ENCODE measurements around the gene DNASE1L2.

The DNASE1L2 gene, protein sequence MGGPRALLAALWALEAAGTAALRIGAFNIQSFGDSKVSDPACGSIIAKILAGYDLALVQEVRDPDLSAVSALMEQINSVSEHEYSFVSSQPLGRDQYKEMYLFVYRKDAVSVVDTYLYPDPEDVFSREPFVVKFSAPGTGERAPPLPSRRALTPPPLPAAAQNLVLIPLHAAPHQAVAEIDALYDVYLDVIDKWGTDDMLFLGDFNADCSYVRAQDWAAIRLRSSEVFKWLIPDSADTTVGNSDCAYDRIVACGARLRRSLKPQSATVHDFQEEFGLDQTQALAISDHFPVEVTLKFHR

DNA sequence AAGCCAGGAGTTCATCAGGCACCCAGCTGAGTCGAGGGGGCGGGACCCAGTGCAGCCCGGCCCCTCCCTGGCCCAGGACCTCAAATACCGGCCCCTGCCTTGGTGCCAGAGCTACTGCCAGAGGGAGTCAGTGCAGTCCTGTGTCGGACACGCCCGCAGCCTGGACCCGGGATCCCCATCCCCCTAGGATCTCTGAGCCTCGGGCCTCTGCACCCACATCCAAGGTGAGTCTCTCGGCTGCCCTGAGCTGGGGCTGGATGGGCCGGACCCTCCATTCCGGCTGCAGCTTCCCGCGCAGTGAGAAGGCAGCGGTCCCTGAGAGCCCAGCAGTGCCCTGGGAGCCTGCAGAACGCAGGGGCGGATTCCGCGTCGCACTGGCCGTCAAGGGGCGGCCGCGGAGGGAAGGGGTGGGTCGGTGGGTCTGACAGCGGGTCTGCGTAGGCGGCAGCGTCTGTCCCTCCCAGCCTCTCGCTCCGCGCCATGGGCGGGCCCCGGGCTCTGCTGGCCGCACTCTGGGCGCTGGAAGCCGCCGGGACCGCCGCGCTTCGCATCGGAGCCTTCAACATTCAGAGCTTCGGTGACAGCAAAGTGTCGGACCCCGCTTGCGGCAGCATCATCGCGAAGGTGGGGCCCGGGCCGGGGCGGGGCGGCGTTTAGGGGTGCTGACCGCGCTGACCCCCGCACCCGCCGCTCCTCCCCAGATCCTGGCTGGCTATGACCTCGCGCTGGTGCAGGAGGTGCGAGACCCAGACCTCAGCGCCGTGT lies at the start of gene DNASE1L2:
Gene DNASE1L2, plus strand, starts transcription at position 108 of the 765 bp plus-strand sequence. Its CDS starts 373 bp downstream, at position 481.
- H3K4me1 Mint-ChIP-seq, result peaks cover 5% of the 10 kb centered on the region
- H3K9me3 Mint-ChIP-seq, result no peaks in the 10 kb centered on the region
- peak within 1 kb of the TSS in 1 of 2 donors; percentile 67 for H3K27ac Mint-ChIP-seq
- ATAC-seq, result peak; percentile 29
- DNase-seq, result no peak
- H3K4me3 Mint-ChIP-seq, result no peak within 1 kb of the TSS
- H3K27me3 Mint-ChIP-seq, result peaks cover 28% of the 10 kb centered on the region

DNA sequence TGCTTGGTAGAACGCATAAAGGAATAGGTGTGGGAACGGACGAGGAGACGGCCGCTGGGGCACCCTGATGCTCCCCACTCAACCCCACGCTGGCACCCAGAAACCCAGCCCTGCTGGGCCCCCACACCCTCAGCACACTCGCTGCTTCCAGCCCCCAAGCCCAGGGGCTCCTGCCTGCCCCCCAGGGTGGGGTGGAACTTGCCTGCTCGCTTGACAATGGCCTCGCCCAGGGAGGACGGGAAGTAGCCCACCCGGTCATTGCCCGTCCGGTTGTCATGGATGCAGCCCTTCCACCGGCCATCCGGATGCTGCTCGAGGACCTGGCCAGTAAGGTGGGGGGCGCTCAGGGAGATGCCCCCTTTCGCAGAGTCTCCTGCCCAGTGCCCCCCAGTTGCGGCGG lies 49.7 kb upstream of the DNASE1L2 start:
- Mint-ChIP-seq H3K27me3 (no peaks in the 10 kb centered on the region), H3K4me1 (no peaks in the 10 kb centered on the region), H3K4me3 (no peak overlapping the region), H3K27ac (no peak overlapping the region), H3K9me3 (no peaks in the 10 kb centered on the region)
- ATAC-seq (no peak), DNase-seq (no peak)

DNA sequence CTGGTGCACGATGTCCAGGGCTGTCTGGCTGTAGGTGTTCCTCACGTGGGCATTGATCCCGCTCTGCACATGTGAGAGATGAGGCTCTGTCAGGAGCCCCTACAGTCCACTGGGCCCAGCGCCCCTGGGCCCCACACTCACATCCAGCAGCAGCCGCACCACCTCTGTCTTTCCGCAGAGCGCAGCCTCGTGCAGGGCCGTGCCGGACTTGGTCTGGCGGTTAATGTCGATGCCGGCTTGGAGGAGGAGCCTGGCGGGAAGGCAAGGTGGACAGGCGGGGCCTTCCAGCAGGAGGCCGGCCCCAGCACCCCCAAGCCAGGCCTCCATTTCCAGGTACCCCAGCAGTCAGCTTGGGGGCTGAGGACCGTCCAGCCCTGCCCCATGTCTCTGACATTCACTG lies 49.0 kb upstream of the DNASE1L2 start:
- Mint-ChIP-seq H3K9me3 (no peaks in the 10 kb centered on the region), H3K4me3 (no peak overlapping the region), H3K27me3 (no peaks in the 10 kb centered on the region), H3K27ac (no peak overlapping the region), H3K4me1 (no peaks in the 10 kb centered on the region)
- DNase-seq (no peak), ATAC-seq (no peak)

DNA sequence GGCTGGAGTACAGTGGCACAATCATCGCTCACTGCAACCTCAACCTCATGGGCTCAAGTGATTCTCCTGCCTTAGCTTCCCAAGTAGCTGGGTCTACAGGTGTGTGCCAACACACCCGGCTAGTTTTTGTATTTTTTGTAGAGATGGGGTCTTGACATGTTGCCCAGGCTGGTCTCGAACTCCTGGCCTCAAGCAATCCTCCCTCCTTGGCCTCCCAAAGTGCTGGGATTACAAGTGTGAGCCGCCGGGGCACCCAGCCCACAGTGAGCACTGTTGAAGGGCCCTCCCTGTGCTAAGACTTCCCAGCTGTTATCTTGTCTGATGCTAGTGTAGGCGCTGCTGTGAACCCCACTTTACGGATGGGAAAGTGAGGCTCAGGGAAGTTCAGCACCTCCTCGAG lies 47.8 kb upstream of the DNASE1L2 start:
- H3K27ac Mint-ChIP-seq, result no peak overlapping the region
- no peaks in the 10 kb centered on the region for H3K27me3 Mint-ChIP-seq
- ATAC-seq (no peak), DNase-seq (no peak)
- no peaks in the 10 kb centered on the region for H3K9me3 Mint-ChIP-seq
- H3K4me1 Mint-ChIP-seq, result no peaks in the 10 kb centered on the region
- H3K4me3 Mint-ChIP-seq, result no peak overlapping the region

DNA sequence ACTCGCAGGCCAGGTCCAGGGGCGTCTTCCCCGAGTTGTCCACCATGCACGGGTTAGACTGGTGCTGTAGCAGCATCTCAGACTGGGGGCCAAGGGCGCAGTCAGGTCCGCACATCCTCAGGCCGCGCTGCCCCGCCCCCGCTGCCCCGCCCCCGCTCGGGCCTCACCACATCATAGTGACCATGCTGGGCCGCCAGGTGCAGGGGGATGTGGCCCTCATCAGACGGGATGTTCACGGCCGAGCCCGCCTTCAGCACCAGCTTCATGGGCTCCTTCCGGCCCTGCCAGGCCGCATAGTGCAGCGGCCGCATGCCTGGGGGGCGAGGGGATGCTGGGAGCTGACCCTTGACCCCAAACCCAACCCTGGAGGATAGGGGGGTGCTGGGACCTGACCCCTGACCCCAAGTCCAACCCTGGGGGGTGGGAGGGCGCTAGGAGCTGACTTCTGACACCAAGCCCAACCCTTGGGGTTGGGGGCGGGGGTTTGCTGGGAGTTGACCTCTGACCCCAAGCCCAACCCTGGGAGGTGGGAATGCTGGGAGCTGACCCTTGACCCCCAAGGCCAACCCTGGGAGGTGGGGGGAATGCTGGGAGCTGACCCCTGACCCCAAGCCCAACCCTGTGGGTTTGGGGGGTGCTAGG lies 46.9 kb upstream of the DNASE1L2 start:
- peaks cover 3% of the 10 kb centered on the region for H3K27me3 Mint-ChIP-seq
- ATAC-seq, result no peak
- H3K9me3 Mint-ChIP-seq, result no peaks in the 10 kb centered on the region
- H3K4me1 Mint-ChIP-seq, result no peaks in the 10 kb centered on the region
- H3K27ac Mint-ChIP-seq, result no peak overlapping the region
- H3K4me3 Mint-ChIP-seq, result no peak overlapping the region
- DNase-seq, result no peak

DNA sequence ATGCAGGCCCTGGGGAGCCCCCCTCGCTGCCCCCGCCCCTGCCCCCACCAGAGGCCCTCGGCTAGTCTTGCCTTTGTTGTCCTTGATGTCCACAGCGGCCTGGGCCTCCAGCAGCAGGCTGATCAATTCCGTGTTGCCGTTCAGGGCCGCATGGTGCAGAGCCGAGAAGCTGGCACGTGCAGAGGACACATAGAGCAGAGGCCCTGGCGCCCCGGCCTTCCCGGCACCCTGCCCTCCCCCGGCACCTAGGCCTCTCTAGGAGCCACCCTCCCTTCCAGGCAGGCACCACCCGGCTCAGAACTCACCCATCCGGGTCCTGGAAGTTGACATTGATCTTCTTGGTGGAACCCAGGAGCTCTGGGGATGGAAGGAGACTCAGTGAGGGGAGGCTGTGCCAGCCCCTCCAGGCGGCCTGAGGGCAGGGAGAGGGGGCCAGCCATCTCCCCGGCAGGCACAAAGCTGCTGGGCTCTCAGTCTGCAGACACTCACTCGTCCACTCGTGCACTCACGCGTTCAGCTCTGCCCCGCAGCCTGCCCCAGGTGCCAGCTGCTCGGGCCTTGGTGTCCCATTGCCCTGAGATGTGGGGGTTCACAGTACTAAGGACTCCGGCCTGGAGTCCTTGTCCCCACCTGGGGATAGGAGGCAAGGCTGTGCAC lies 46.1 kb upstream of the DNASE1L2 start:
- no peak for DNase-seq
- peaks cover 7% of the 10 kb centered on the region for H3K4me1 Mint-ChIP-seq
- ATAC-seq, result no peak
- peaks cover 10% of the 10 kb centered on the region for H3K27me3 Mint-ChIP-seq
- no peak overlapping the region for H3K27ac Mint-ChIP-seq
- no peaks in the 10 kb centered on the region for H3K9me3 Mint-ChIP-seq
- no peak overlapping the region for H3K4me3 Mint-ChIP-seq

DNA sequence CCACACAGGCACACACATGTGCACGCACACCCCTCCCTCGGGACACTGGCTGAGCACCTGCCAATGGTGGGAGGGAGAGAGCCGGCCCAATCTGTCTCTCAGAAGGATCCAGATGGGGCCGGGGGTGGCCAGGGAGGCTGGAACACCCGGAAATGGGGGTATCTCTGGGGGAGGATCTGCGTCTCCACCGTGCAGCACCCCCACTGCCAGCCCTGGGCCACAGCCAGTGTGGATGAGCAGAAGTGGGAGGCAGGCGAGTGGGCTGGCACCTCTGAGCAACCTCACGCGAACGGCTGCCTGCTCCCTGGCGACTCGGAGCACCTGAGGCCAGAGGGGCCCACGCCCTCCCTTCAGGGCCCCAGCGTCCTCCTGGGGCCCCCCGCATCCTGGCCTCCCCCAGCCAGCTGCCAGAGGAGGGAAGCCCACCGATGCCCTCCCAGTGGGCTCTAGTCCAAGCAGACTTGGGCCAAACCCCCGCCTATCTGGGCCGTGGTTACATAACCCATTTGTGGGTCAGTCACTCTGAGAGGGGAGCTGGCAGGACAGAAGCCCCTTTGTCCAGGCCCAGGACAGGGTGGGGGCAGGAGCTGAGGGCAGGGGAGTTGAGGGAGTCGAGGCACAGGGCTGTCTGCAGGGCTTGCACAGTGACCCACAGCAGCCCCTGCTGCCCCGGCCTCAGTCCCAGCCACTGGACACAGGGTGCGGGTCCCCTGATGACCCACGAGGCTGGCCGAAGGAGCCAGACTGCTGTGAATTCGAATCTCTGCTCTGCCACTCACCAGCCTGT lies 45.4 kb upstream of the DNASE1L2 start:
- H3K4me1 Mint-ChIP-seq, result peaks cover 13% of the 10 kb centered on the region

DNA sequence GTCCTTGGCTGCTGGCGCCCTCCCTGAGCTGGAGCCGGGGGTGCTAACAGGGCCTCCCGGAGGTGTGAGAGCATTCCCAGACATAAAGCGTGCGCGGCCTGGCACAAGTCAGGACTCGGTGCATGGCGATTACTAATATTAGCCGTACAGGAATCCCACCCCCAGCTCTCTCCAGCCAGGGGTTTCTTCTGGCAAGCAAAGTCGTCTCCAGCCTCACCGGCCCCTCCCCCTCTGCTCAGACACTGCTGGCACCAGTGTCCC lies 44.9 kb upstream of the DNASE1L2 start:
- no peak for ATAC-seq
- Mint-ChIP-seq H3K27ac (no peak overlapping the region), H3K9me3 (no peaks in the 10 kb centered on the region), H3K27me3 (peaks cover 20% of the 10 kb centered on the region), H3K4me3 (no peak overlapping the region), H3K4me1 (peaks cover 13% of the 10 kb centered on the region)
- DNase-seq, result no peak

More for the DNA sequence above, 45.4 kb upstream of the DNASE1L2 start:
- DNase-seq, result no peak
- H3K27me3 Mint-ChIP-seq, result peaks cover 18% of the 10 kb centered on the region
- ATAC-seq, result no peak
- H3K9me3 Mint-ChIP-seq, result no peaks in the 10 kb centered on the region
- no peak overlapping the region for H3K4me3 Mint-ChIP-seq
- H3K27ac Mint-ChIP-seq, result no peak overlapping the region

DNA sequence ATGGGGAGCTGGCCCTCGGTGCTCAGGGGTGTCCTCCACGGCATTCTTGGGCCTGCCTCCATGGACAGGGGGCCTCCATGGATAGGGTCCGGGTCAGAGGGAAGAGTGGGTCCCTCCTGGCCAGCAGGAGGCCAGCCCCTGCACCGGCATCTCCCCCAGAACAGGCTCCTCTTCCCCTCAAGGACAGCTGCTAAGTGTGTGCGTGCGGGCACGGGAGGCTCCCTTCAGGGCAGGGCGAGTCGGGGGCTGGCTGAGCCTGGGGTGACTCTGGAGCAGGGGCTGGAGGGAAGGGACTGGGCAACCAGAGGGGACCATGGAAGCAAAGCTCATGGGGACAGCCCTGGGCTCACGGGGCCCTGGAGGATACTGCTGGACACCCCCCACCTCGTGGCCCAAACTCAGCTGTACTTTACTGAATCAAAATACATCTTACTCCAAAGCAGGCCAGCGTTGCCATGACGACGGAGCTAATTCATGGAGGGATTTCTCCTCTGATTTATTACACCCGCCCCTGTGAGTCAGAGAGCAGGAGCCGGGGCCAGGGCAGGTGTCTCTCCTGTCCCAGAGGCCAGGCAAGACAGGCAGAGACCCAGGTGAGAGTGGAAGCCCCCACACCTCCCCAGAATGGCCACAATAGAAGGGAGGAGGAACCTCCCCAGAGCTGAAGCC lies 41.9 kb upstream of the DNASE1L2 start:
- Mint-ChIP-seq H3K27me3 (peaks cover 44% of the 10 kb centered on the region), H3K9me3 (no peaks in the 10 kb centered on the region), H3K27ac (no peak overlapping the region), H3K4me1 (peaks cover 13% of the 10 kb centered on the region), H3K4me3 (peak overlapping the region in 1 of 2 donors; percentile 78)
- no peak for ATAC-seq
- DNase-seq, result no peak

DNA sequence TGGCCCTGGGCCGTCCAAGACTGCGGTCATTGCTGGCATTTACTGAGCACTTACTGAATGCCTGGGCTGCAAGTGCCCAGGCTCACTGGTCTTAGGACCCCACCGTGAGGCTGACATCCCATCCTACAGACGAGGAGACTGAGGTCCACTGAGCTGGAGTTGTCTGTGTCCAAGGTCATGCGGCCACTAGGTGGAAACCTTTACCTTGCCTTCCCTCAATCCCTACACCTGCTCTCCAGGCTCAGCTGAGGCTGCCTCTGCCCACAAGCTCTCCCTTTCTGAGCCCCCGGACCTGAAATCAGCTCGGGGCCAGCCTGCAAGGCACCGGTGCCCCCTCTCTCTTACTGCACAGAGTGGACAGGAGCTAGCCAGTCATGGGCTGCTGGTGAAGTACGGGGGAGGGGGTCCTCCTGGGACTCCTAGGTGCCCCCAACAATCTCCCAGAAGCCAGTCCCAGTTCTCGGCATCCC lies 41.4 kb upstream of the DNASE1L2 start:
- peak; percentile 78 for ATAC-seq
- DNase-seq, result peak; percentile 54 to 65
- peak overlapping the region in 1 of 2 donors; percentile 78 for H3K4me3 Mint-ChIP-seq
- H3K27me3 Mint-ChIP-seq, result peaks cover 47% of the 10 kb centered on the region
- no peak overlapping the region for H3K27ac Mint-ChIP-seq
- H3K4me1 Mint-ChIP-seq, result peaks cover 13% of the 10 kb centered on the region
- H3K9me3 Mint-ChIP-seq, result no peaks in the 10 kb centered on the region

DNA sequence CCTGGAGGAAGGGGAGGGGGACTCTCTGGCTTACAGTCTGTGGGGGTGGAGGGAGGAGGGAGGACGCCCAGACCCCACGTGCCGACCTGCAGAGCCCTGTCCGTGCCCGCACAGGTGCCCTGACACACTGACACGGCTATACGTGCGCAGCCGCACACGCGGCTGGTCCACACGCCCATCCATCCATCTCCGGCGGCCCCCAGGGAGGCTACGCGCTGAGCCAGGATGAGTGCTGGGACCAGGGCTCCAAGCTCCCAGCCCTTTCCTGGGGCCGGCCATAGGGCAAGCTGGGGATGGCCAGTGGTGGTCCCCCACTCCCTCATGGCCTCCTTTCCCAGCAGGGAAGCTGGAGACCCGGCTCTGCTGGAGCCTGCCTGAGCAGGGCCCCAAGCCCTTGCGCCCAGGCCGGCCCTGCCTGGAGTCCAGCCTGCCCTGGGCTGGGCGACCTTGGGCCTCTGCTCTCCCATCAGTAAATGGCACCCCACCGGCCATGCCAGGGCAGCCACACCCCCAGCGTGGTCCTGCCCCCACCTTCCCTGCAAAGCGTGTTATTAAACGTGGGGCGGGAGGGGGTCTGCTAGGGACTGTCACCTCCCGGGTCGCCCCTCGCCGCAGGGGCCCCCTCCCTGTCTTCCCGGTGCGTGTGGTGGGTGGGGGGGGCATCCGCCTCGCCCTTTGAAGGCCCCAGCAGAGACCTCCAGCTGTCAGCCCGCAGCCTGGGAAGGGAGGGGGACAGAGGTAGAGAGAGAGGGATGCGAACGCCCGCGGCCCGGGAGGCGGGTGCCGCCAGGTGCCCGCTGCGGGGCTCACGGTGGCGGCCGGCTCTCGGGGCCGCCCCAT lies 40.7 kb upstream of the DNASE1L2 start:
- no peak for DNase-seq
- ATAC-seq, result peak; percentile 39
- Mint-ChIP-seq H3K4me1 (peaks cover 13% of the 10 kb centered on the region), H3K4me3 (peak overlapping the region; percentile 29 to 78), H3K9me3 (no peaks in the 10 kb centered on the region), H3K27ac (no peak overlapping the region), H3K27me3 (peaks cover 53% of the 10 kb centered on the region)

DNA sequence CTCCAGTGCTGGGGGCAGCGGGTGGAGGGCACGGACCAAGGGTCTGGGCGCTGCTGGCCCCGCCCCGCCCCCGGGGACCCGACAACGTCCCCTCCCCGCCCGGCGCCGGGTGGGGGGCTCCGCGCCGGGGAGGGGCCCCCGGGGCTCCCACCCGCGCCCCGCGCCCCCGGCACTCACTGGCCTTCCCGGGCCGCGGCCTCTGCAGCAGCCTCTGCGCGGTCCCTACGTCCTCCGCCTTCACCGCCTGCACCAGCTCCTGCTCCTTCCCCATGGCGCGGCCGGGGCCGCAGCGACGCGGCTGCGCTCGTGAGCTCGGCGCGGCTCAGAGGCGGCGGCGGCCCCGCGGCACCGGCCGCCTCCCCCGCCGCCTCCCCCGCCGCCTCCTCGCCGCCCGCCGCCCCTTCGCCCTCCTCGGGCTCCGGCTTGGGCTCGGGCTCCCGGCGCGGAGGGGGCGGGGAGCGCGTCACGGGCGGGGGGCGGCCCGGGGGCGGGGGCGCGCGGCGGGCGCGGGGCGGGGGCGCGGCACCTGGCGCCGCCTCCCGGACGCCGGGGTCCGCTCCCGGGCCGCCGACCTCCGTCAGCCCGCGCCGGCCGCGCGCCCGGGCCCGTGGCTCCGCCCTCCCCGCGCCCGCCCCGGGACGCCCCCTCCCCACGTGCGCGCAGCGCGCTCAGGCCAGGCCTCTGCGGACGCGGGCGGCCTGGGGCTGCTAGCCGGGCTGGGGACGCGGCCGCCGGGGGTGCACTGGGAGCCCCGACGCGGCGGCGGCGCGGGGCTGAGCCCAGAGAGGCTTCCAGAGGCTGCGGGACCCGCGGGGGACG lies 39.9 kb upstream of the DNASE1L2 start, which contains the start of gene CASKIN1:
Gene CASKIN1, minus strand, starts transcription at position 444 of the 819 bp plus-strand sequence. Its CDS starts 173 bp downstream, at position 271.
- H3K27me3 Mint-ChIP-seq, result peaks cover 55% of the 10 kb centered on the region
- DNase-seq (no peak), ATAC-seq (peak; percentile 53)
- H3K9me3 Mint-ChIP-seq, result no peaks in the 10 kb centered on the region
- H3K27ac Mint-ChIP-seq, result no peak within 1 kb of the TSS
- peaks cover 13% of the 10 kb centered on the region for H3K4me1 Mint-ChIP-seq
- peak within 1 kb of the TSS; percentile 55 to 83 for H3K4me3 Mint-ChIP-seq

DNA sequence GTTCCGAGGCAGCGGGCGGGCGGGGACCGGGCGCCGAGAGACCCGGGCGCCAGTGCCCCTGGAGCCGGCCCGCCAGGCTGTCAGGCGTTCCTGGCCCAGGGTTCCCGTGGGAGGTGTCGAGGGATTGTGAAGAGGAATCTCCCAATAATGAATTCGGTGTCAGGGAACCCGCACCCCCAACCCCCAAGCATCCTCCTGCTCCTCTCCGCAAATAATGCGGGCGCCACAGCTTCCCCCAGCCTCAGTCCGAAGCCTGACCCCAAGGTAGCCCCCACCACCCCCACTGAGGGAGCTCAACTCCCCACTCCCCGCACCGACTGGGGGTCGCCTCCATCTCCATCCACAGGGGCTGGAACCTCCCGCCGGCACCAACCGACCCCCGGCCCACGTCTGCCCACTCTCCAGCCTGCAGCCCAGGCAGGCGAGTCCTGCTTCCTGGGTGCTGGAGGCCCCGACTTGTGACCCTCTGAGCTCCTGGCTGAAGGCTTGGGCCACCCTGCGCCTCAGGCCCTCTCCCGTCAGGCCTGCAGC lies 39.2 kb upstream of the DNASE1L2 start:
- Mint-ChIP-seq H3K9me3 (no peaks in the 10 kb centered on the region), H3K4me3 (peak overlapping the region; percentile 50 to 83), H3K27me3 (peaks cover 55% of the 10 kb centered on the region), H3K4me1 (peaks cover 13% of the 10 kb centered on the region), H3K27ac (no peak overlapping the region)
- ATAC-seq, result no peak
- no peak for DNase-seq
